ENCODE data around the gene AP2S1. TPM values are rescaled to one million over a fixed set of nuclear protein-coding genes. Genes with fewer than 3 reads are reported as not detected.
"Not testable (repeated sequence)": the region's sequence is repeated elsewhere in the genome, so short reads cannot be mapped to it uniquely, and the experiment has no call there.

Gene AP2S1
- total RNA-seq, 1 donor from 2014 or later, result 50.1 TPM

DNA sequence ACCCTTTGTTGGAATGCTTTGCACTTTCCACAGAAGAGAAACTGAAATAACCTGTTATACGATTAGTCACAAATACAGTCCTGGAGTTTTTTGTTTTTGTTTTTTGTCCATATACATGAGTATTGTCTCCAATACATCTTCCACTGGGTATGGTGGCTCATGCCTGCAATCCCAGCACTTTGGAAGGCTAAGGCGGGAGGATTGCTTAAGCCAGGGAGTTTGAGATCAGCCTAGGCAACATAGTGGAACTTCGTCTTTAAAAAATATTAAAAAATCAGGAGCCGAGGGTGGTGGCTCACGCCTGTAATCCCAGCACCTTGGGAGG is 25.0 kb downstream of the AP2S1 start:
- no peak overlapping the region for H3K27ac ChIP-seq (ENCODE audit: low read depth, low read length)
- H3K9ac ChIP-seq (ENCODE audit: low read depth in 1 of 3, low read length in 3 of 3), result no peak overlapping the region
- H3K27me3 ChIP-seq (ENCODE audit: control insufficient read depth in 3 of 3, insufficient read depth in 3 of 3, low read length in 3 of 3), result no peaks in the 10 kb centered on the region
- no peaks in the 10 kb centered on the region for H3K9me3 ChIP-seq (ENCODE audit: control insufficient read depth in 3 of 3, low read length in 3 of 3)
- H3K4me1 ChIP-seq (ENCODE audit: control insufficient read depth in 3 of 3, insufficient read depth in 3 of 3, low read length in 3 of 3), result peaks cover 3 to 6% (median 5%) of the 10 kb centered on the region in 3 donors
- H3K36me3 ChIP-seq (ENCODE audit: control insufficient read depth in 3 of 3, insufficient read depth in 3 of 3, low read length in 3 of 3), result no peaks in the 10 kb centered on the region
- no peak overlapping the region for H3K4me3 ChIP-seq (ENCODE audit: low read length in 3 of 3)

- Histone ChIP-seq H3K4me1 (ENCODE audit: control insufficient read depth in 3 of 3, insufficient read depth in 3 of 3, low read length in 3 of 3) (peaks cover 3 to 9% (median 5%) of the 10 kb centered on the region in 3 donors), H3K27ac (ENCODE audit: low read depth, low read length) (no peak overlapping the region), H3K27me3 (ENCODE audit: control insufficient read depth in 3 of 3, insufficient read depth in 3 of 3, low read length in 3 of 3) (no peaks in the 10 kb centered on the region)
Measured at GRCh38 chr19:46824890-46825730, 25.5 kb downstream of the AP2S1 start.

DNA sequence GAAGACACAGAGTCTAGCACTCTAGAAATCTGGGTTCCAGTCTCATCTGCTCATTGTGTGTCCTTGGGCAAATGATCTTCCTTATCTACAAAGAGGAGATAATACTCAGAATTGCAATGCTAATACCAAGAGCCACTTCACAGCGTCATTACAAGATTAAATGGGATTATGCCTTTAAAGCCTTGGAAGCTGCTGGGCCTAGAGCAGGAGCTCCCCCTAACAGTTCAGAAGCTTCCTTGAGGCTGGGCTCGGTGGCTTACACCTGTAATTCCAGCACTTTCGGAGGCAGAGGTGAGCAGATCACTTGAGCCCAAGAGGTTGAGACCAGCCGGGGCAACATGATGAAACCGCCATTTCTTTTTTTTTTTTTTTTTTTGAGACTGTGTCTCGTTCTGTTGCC is 27.6 kb downstream of the AP2S1 start:
- peaks cover 3 to 9% (median 5%) of the 10 kb centered on the region in 3 donors for H3K4me1 ChIP-seq (ENCODE audit: control insufficient read depth in 3 of 3, insufficient read depth in 3 of 3, low read length in 3 of 3)
- no peaks in the 10 kb centered on the region for H3K9me3 ChIP-seq (ENCODE audit: control insufficient read depth in 3 of 3, low read length in 3 of 3)
- H3K27me3 ChIP-seq (ENCODE audit: control insufficient read depth in 3 of 3, insufficient read depth in 3 of 3, low read length in 3 of 3), result no peaks in the 10 kb centered on the region
- no peak overlapping the region for H3K4me3 ChIP-seq (ENCODE audit: low read length in 3 of 3)
- H3K27ac ChIP-seq (ENCODE audit: low read depth, low read length), result no peak overlapping the region
- no peaks in the 10 kb centered on the region for H3K36me3 ChIP-seq (ENCODE audit: control insufficient read depth in 3 of 3, insufficient read depth in 3 of 3, low read length in 3 of 3)
- no peak overlapping the region for H3K9ac ChIP-seq (ENCODE audit: low read depth in 1 of 3, low read length in 3 of 3)

More at GRCh38 chr19:46824890-46825730, 25.5 kb downstream of the AP2S1 start:
- H3K9me3 ChIP-seq (ENCODE audit: control insufficient read depth in 3 of 3, low read length in 3 of 3), result no peaks in the 10 kb centered on the region
- H3K9ac ChIP-seq (ENCODE audit: low read depth in 1 of 3, low read length in 3 of 3), result no peak overlapping the region
- H3K36me3 ChIP-seq (ENCODE audit: control insufficient read depth in 3 of 3, insufficient read depth in 3 of 3, low read length in 3 of 3), result no peaks in the 10 kb centered on the region
- no peak overlapping the region for H3K4me3 ChIP-seq (ENCODE audit: low read length in 3 of 3)

- not testable (repeated sequence) for H3K9ac ChIP-seq (ENCODE audit: low read depth in 1 of 3, low read length in 3 of 3)
Measured at GRCh38 chr19:46822410-46822787, 28.2 kb downstream of the AP2S1 start.

GRCh38 chr19:46821512-46822409 is 28.9 kb downstream of the AP2S1 start:
- H3K36me3 ChIP-seq (ENCODE audit: control insufficient read depth in 3 of 3, insufficient read depth in 3 of 3, low read length in 3 of 3), result no peaks in the 10 kb centered on the region
- no peaks in the 10 kb centered on the region for H3K9me3 ChIP-seq (ENCODE audit: control insufficient read depth in 3 of 3, low read length in 3 of 3)
- peaks cover 3 to 8% (median 3%) of the 10 kb centered on the region in 3 donors for H3K4me1 ChIP-seq (ENCODE audit: control insufficient read depth in 3 of 3, insufficient read depth in 3 of 3, low read length in 3 of 3)
- no peak overlapping the region for H3K4me3 ChIP-seq (ENCODE audit: low read length in 3 of 3)
- no peak overlapping the region for H3K9ac ChIP-seq (ENCODE audit: low read depth in 1 of 3, low read length in 3 of 3)
- no peaks in the 10 kb centered on the region for H3K27me3 ChIP-seq (ENCODE audit: control insufficient read depth in 3 of 3, insufficient read depth in 3 of 3, low read length in 3 of 3)
- H3K27ac ChIP-seq (ENCODE audit: low read depth, low read length), result no peak overlapping the region

More at GRCh38 chr19:46822410-46822787, 28.2 kb downstream of the AP2S1 start:
- not testable (repeated sequence) for H3K27me3 ChIP-seq (ENCODE audit: control insufficient read depth in 3 of 3, insufficient read depth in 3 of 3, low read length in 3 of 3); H3K27ac ChIP-seq (ENCODE audit: low read depth, low read length); H3K4me1 ChIP-seq (ENCODE audit: control insufficient read depth in 3 of 3, insufficient read depth in 3 of 3, low read length in 3 of 3); H3K4me3 ChIP-seq (ENCODE audit: low read length in 3 of 3); H3K9me3 ChIP-seq (ENCODE audit: control insufficient read depth in 3 of 3, low read length in 3 of 3); H3K36me3 ChIP-seq (ENCODE audit: control insufficient read depth in 3 of 3, insufficient read depth in 3 of 3, low read length in 3 of 3)

DNA sequence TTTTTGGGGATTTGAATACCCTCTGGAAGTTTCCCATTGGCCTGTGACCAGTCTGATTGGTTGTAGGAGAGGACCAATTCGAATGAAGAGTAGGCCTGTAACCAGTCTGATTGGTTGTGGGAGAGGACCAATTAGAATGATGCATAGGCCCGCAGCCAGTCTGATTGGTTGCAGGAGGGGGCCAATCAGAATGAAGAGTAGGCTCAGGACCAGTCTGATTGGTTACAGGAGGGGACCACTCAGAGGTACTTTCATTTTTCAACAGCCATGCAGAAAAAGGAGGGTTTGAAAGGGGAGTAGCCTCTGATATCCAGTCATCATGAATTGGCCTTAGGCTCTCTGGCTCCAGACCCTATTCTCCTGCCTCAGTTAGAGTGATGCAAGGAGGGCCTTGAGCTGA is 31.8 kb downstream of the AP2S1 start:
- Histone ChIP-seq H3K9ac (ENCODE audit: low read depth in 1 of 3, low read length in 3 of 3) (no peak overlapping the region), H3K9me3 (ENCODE audit: control insufficient read depth in 3 of 3, low read length in 3 of 3) (no peaks in the 10 kb centered on the region), H3K27ac (ENCODE audit: low read depth, low read length) (no peak overlapping the region), H3K36me3 (ENCODE audit: control insufficient read depth in 3 of 3, insufficient read depth in 3 of 3, low read length in 3 of 3) (no peaks in the 10 kb centered on the region), H3K4me3 (ENCODE audit: low read length in 3 of 3) (no peak overlapping the region), H3K4me1 (ENCODE audit: control insufficient read depth in 3 of 3, insufficient read depth in 3 of 3, low read length in 3 of 3) (peaks cover 0 to 5% (median 0%) of the 10 kb centered on the region in 3 donors), H3K27me3 (ENCODE audit: control insufficient read depth in 3 of 3, insufficient read depth in 3 of 3, low read length in 3 of 3) (no peaks in the 10 kb centered on the region)

- no peaks in the 10 kb centered on the region for H3K27me3 ChIP-seq (ENCODE audit: control insufficient read depth in 3 of 3, insufficient read depth in 3 of 3, low read length in 3 of 3)
- H3K36me3 ChIP-seq (ENCODE audit: control insufficient read depth in 3 of 3, insufficient read depth in 3 of 3, low read length in 3 of 3), result no peaks in the 10 kb centered on the region
- H3K4me1 ChIP-seq (ENCODE audit: control insufficient read depth in 3 of 3, insufficient read depth in 3 of 3, low read length in 3 of 3), result peaks cover 0 to 2% (median 0%) of the 10 kb centered on the region in 3 donors
- H3K4me3 ChIP-seq (ENCODE audit: low read length in 3 of 3), result no peak overlapping the region
- H3K9me3 ChIP-seq (ENCODE audit: control insufficient read depth in 3 of 3, low read length in 3 of 3), result no peaks in the 10 kb centered on the region
- no peak overlapping the region for H3K9ac ChIP-seq (ENCODE audit: low read depth in 1 of 3, low read length in 3 of 3)
- H3K27ac ChIP-seq (ENCODE audit: low read depth, low read length), result no peak overlapping the region
Measured at GRCh38 chr19:46815833-46816627, 34.6 kb downstream of the AP2S1 start.

- Histone ChIP-seq H3K9me3 (ENCODE audit: control insufficient read depth in 3 of 3, low read length in 3 of 3) (no peaks in the 10 kb centered on the region), H3K4me1 (ENCODE audit: control insufficient read depth in 3 of 3, insufficient read depth in 3 of 3, low read length in 3 of 3) (no peaks in the 10 kb centered on the region), H3K27ac (ENCODE audit: low read depth, low read length) (peak overlapping the region; percentile 19), H3K36me3 (ENCODE audit: control insufficient read depth in 3 of 3, insufficient read depth in 3 of 3, low read length in 3 of 3) (no peaks in the 10 kb centered on the region), H3K4me3 (ENCODE audit: low read length in 3 of 3) (no peak overlapping the region), H3K9ac (ENCODE audit: low read depth in 1 of 3, low read length in 3 of 3) (no peak overlapping the region), H3K27me3 (ENCODE audit: control insufficient read depth in 3 of 3, insufficient read depth in 3 of 3, low read length in 3 of 3) (no peaks in the 10 kb centered on the region)
Measured at GRCh38 chr19:46813839-46814358, 36.7 kb downstream of the AP2S1 start.

DNA sequence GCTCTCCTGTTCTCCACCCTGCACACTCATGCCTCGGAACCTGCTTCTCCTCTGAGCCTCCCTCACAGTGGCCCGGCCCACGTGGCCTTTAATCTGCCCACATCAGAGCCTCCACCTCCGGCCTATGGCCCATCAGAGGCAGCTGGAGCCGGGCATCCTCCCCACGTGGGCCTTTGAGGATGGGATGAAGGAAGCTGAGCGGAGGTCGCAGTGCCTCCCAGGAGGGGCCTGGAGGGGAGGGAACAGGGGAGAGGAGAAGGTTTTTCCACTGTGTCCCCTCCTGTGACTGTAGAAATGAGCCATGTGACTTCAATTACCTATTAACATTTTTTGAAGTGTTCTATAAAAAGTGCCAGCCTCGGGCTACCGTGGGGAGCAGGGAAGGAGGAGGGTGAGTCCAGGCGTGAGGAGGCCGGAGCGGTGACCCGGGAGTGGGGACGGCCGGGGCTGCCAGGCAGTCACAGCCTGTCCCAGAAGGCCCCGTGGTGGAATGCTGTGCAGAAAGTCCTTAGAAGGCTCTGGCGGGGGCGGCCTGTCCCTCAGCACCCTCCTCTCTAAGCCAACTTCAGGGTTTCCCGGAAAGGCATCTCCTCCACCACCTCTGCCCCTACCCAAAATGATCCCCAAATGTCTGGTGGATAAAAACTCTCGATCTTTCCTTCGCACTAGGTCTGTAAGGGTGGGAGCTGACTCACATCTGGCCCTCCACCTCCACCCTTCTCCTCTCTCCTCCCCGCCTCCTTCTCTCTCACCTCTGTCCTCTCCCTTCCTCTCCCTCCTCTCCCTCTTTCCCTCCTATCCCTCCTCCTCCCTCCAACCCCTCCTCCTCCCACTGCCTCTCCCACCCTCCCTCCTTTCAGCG is 37.4 kb downstream of the AP2S1 start:
- Histone ChIP-seq H3K27me3 (ENCODE audit: control insufficient read depth in 3 of 3, insufficient read depth in 3 of 3, low read length in 3 of 3) (no peaks in the 10 kb centered on the region), H3K27ac (ENCODE audit: low read depth, low read length) (peak overlapping the region; percentile 19), H3K4me3 (ENCODE audit: low read length in 3 of 3) (no peak overlapping the region), H3K4me1 (ENCODE audit: control insufficient read depth in 3 of 3, insufficient read depth in 3 of 3, low read length in 3 of 3) (no peaks in the 10 kb centered on the region), H3K36me3 (ENCODE audit: control insufficient read depth in 3 of 3, insufficient read depth in 3 of 3, low read length in 3 of 3) (no peaks in the 10 kb centered on the region), H3K9me3 (ENCODE audit: control insufficient read depth in 3 of 3, low read length in 3 of 3) (no peaks in the 10 kb centered on the region), H3K9ac (ENCODE audit: low read depth in 1 of 3, low read length in 3 of 3) (no peak overlapping the region)
